SK-N-MC (cell line): ENCODE results near the gene FAM78A.

Experiments used
- DNase-seq: peaks from one replicate; pipeline ENCODE4 v3.0.0-alpha.2; 2011; ENCODE audit warnings: low read depth, low spot score
- H3K27ac ChIP-seq: fragments of 200-600 bp; sonication (generic); 2 replicates; pipeline ENCODE4 v1.5.1; 2016; ENCODE audit warnings: mixed run types
- H3K36me3 ChIP-seq: fragments of 200-600 bp; sonication (generic); 2 replicates; pipeline ENCODE4 v1.6.1; 2017; ENCODE audit warnings: antibody characterized with exemption, low read length, mixed read lengths; ENCODE audit not compliant: insufficient read depth
- H3K4me3 ChIP-seq: fragments of 200-600 bp; sonication (generic); 2 replicates; pipeline ENCODE4 v1.5.1; 2016
- H3K9ac ChIP-seq: fragments of 200-600 bp; sonication (generic); 2 replicates; pipeline ENCODE4 v1.8.0; 2017; ENCODE audit warnings: mixed run types, mixed read lengths; ENCODE audit not compliant: insufficient read length
- H3K9me3 ChIP-seq: fragments of 200-600 bp; sonication (generic); 2 replicates; pipeline ENCODE4 v1.6.1; 2017; ENCODE audit warnings: low read depth, mild to moderate bottlenecking, antibody characterized with exemption, low read length, moderate library complexity, mixed read lengths
- EZH2 ChIP-seq: fragments of 200-600 bp; sonication (generic); IDR thresholded peaks from one replicate; pipeline ENCODE4 v1.6.1; 2017; ENCODE audit warnings: antibody characterized with exemption
- FOXP2 ChIP-seq: optimal IDR thresholded peaks from 2 replicates; pipeline ENCODE3; 2011; ENCODE audit warnings: mild to moderate bottlenecking, moderate library complexity; ENCODE audit not compliant: insufficient read depth; ENCODE audit errors: extremely low read length, control extremely low read depth
- POLR2AphosphoS5 ChIP-seq: IDR thresholded peaks from 2 replicates; pipeline ENCODE4 v1.6.1; 2012; ENCODE audit warnings: mild to moderate bottlenecking, low read depth, low read length, borderline replicate concordance

FAM78A gene

GRCh38 chr9:131276094-131276888 is at the start of gene FAM78A:
TSS of gene FAM78A (minus strand) at chr9:131276510. CDS start at chr9:131276179, 331 bp downstream.
- Histone ChIP-seq H3K9ac (peak within 1 kb of the TSS; percentile 63), H3K4me3 (peak within 1 kb of the TSS; percentile 83), H3K9me3 (no peaks in the 10 kb centered on the region), H3K36me3 (no peaks in the 10 kb centered on the region), H3K27ac (no peak within 1 kb of the TSS)
- DNase-seq = no peak
- no peak for TF ChIP-seq POLR2AphosphoS5
- TF ChIP-seq FOXP2 = no peak
- TF ChIP-seq EZH2 = no peak

GRCh38 chr9:131324736-131325679 is 48.7 kb upstream of the FAM78A start:
- Histone ChIP-seq H3K9ac (no peak overlapping the region), H3K9me3 (no peaks in the 10 kb centered on the region), H3K27ac (no peak overlapping the region), H3K4me3 (no peak overlapping the region), H3K36me3 (no peaks in the 10 kb centered on the region)
- DNase-seq = no peak
- no peak for TF ChIP-seq FOXP2
- no peak for TF ChIP-seq POLR2AphosphoS5
- no peak for TF ChIP-seq EZH2

- no peaks in the 10 kb centered on the region for H3K36me3 ChIP-seq
- no peak for TF ChIP-seq FOXP2
- TF ChIP-seq EZH2 = no peak
- no peak for TF ChIP-seq POLR2AphosphoS5
- no peaks in the 10 kb centered on the region for H3K9me3 ChIP-seq
- no peak overlapping the region for H3K4me3 ChIP-seq
- DNase-seq = no peak
- no peak overlapping the region for H3K27ac ChIP-seq
- no peak overlapping the region for H3K9ac ChIP-seq
Observed at GRCh38 chr9:131323629-131324028, 47.3 kb upstream of the FAM78A start.

- DNase-seq = no peak
- Histone ChIP-seq H3K36me3 (no peaks in the 10 kb centered on the region), H3K9ac (no peak overlapping the region), H3K4me3 (no peak overlapping the region), H3K9me3 (no peaks in the 10 kb centered on the region), H3K27ac (no peak overlapping the region)
- TF ChIP-seq EZH2 = no peak
- TF ChIP-seq POLR2AphosphoS5 = no peak
- TF ChIP-seq FOXP2 = no peak
Observed at GRCh38 chr9:131320031-131320685, 43.8 kb upstream of the FAM78A start.

GRCh38 chr9:131319486-131319885 is 43.2 kb upstream of the FAM78A start:
- Histone ChIP-seq H3K9me3 (no peaks in the 10 kb centered on the region), H3K36me3 (no peaks in the 10 kb centered on the region), H3K27ac (no peak overlapping the region), H3K9ac (no peak overlapping the region), H3K4me3 (no peak overlapping the region)
- no peak for DNase-seq
- TF ChIP-seq FOXP2 (no peak), POLR2AphosphoS5 (no peak), EZH2 (no peak)

- Histone ChIP-seq H3K9me3 (no peaks in the 10 kb centered on the region), H3K9ac (no peak overlapping the region), H3K36me3 (no peaks in the 10 kb centered on the region), H3K27ac (no peak overlapping the region), H3K4me3 (no peak overlapping the region)
- no peak for DNase-seq
- TF ChIP-seq POLR2AphosphoS5 (no peak), EZH2 (no peak), FOXP2 (no peak)
Observed at GRCh38 chr9:131318231-131319085, 42.1 kb upstream of the FAM78A start.
